ENCODE measurements around the gene MPPE1. TPM values are rescaled to one million over a fixed set of nuclear protein-coding genes. Genes with fewer than 3 reads are reported as not detected.
A peak's percentile ranks its signal among the peaks of the same experiment; 100 is the strongest.

Gene MPPE1
- total and polyA plus RNA-seq, 2 experiments from 2014 or later = 45.5 to 59.3 TPM

GRCh38 chr18:11839556-11839955 is 68.6 kb downstream of the MPPE1 start:
- DNase-seq (ENCODE audit: low spot score) = no peak
- Histone ChIP-seq H4K20me1 (ENCODE audit: insufficient read depth, poor library complexity, severe bottlenecking) (no peaks in the 10 kb centered on the region), H3K79me2 (no peaks in the 10 kb centered on the region), H3K27me3 (no peaks in the 10 kb centered on the region), H3K36me3 (replicated peaks; ENCODE audit: insufficient read depth, low read depth) (no peaks in the 10 kb centered on the region), H3K9me3 (ENCODE audit: low read depth) (no peaks in the 10 kb centered on the region), H3K9me2 (replicated peaks; ENCODE audit: insufficient read depth) (no peaks in the 10 kb centered on the region), H3K27ac (peak overlapping the region; percentile 90), H3K4me3 (no peak overlapping the region), H3K4me2 (no peak overlapping the region), H3K4me1 (ENCODE audit: insufficient read depth) (peaks cover 5% of the 10 kb centered on the region), H2AFZ (no peak overlapping the region)
- no peak for TF ChIP-seq CTCF (IDR thresholded peaks at IDR 0.05; ENCODE audit: poor library complexity)
- WGBS (ENCODE audit: low lambda C conversion rate, missing lambda C conversion rate) = 92% methylated on average over 6 of the region's 6 CpGs

GRCh38 chr18:11834772-11835171 is 73.3 kb downstream of the MPPE1 start:
- H4K20me1 ChIP-seq (ENCODE audit: insufficient read depth, poor library complexity, severe bottlenecking) = no peaks in the 10 kb centered on the region
- H2AFZ ChIP-seq = no peak overlapping the region
- TF ChIP-seq EZH2phosphoT487 (IDR thresholded peaks at IDR 0.05; ENCODE audit: low read depth, severe bottlenecking, unreplicated experiment) (no peak), EZH2 (IDR thresholded peaks at IDR 0.05; ENCODE audit: borderline replicate concordance) (no peak)
- no peaks in the 10 kb centered on the region for H3K79me2 ChIP-seq
- H3K9me2 ChIP-seq (replicated peaks; ENCODE audit: insufficient read depth) = no peaks in the 10 kb centered on the region
- no peak overlapping the region for H3K27ac ChIP-seq
- WGBS (ENCODE audit: low lambda C conversion rate, missing lambda C conversion rate) = 83% methylated on average over 5 of the region's 5 CpGs
- H3K4me3 ChIP-seq = no peak overlapping the region
- H3K9me3 ChIP-seq (ENCODE audit: low read depth) = no peaks in the 10 kb centered on the region
- no peaks in the 10 kb centered on the region for H3K36me3 ChIP-seq (replicated peaks; ENCODE audit: insufficient read depth, low read depth)
- H3K4me1 ChIP-seq (ENCODE audit: insufficient read depth) = no peaks in the 10 kb centered on the region
- no peak for DNase-seq (ENCODE audit: low spot score)
- H3K4me2 ChIP-seq = no peak overlapping the region
- H3K27me3 ChIP-seq = no peaks in the 10 kb centered on the region

Other genes starting within 250 kb of the MPPE1 start
- 5.2 and 7.1 TPM in 2 replicates for gene GNAL, start 219.1 kb downstream of the MPPE1 start, total RNA-seq
- gene GNAL, start 219.1 kb downstream of the MPPE1 start, polyA plus RNA-seq = 2.7 and 4.4 TPM in 2 replicates
- 83.1 and 85.3 TPM in 2 replicates for gene CHMP1B, start 56.9 kb downstream of the MPPE1 start, total RNA-seq
- 56.6 and 70.1 TPM in 2 replicates for gene CHMP1B, start 56.9 kb downstream of the MPPE1 start, polyA plus RNA-seq
- gene IMPA2, start 73.2 kb upstream of the MPPE1 start, total RNA-seq = 72.4 and 75.6 TPM in 2 replicates
- gene IMPA2, start 73.2 kb upstream of the MPPE1 start, polyA plus RNA-seq = 116 and 130 TPM in 2 replicates
- gene ANKRD62, start 185.5 kb upstream of the MPPE1 start, total RNA-seq = not detected in 2 replicates
- gene ANKRD62, start 185.5 kb upstream of the MPPE1 start, polyA plus RNA-seq = not detected in 2 replicates

All from hepatocyte (in vitro differentiated cells).